Measurements from ENCODE around the gene AJAP1. TPM values are rescaled to one million over a fixed set of nuclear protein-coding genes. Genes with fewer than 3 reads are reported as not detected.

AJAP1 gene
- total and polyA plus RNA-seq, 2 of the 13 experiments (the other 11 are each of a cell fraction or from before 2014, with no cell fraction given) = not detected

DNA sequence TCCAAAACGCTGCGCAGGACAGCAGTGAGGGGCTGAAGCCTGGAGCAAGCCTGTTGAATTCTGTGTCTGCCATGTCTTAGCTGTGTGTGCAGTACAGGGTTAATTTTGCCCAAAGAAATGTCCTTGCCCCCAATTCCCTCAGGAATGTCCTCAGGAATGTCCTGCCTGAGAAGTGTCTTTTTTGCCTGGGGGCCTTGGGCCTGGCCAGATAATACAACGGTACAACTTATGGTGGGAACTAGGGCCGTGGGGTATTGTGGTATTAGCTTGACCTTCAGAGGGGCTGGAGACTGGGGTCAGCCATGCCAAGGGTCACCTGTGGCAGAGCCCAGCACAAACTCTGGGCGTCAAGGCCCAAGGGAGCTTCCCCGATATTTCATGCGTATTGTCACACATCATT, 107.7 kb downstream of the AJAP1 start:
- Histone ChIP-seq H3K27me3 (ENCODE audit: control insufficient read depth in 1 of 2, insufficient read depth in 2 of 2, low read length in 2 of 2) (0 out of 5 replicates have a peak, but pooled peaks cover 0 to 3% of the 10 kb centered on the region in 2 experiments), H3K9me3 (ENCODE audit: low read length) (peaks cover 14% of the 10 kb centered on the region; the same call in 1 of the 2 replicates), H4K20me1 (ENCODE audit: insufficient read depth, low read length) (no peaks in the 10 kb centered on the region), H3K27ac (ENCODE audit: extremely low read length, insufficient read depth, low read length) (no peak overlapping the region), H3K4me1 (ENCODE audit: insufficient read depth, low read length) (no peaks in the 10 kb centered on the region), H3K4me3 (replicated peaks in 1 of 3; ENCODE audit: insufficient read depth in 1 of 3, low read depth in 2 of 3, low read length in 3 of 3) (no peak overlapping the region), H3K79me2 (ENCODE audit: insufficient read depth, low read length) (no peaks in the 10 kb centered on the region), H3K9ac (ENCODE audit: insufficient read depth, low read depth, low read length) (no peak overlapping the region), H2AFZ (ENCODE audit: low read length) (no peak overlapping the region), H3K4me2 (ENCODE audit: low read depth, low read length) (no peak overlapping the region), H3K36me3 (replicated peaks in 1 of 2; ENCODE audit: control insufficient read depth in 1 of 2, insufficient read depth in 2 of 2, low read length in 2 of 2) (no peaks in the 10 kb centered on the region)
- TF ChIP-seq KMT2B (CRISPR knock-in tag; IDR thresholded peaks at IDR 0.05) (no peak), ZFP37 (CRISPR knock-in tag; IDR thresholded peaks at IDR 0.05; ENCODE audit: borderline replicate concordance) (no peak), FOXM1 (CRISPR knock-in tag; IDR thresholded peaks at IDR 0.05) (no peak), KLF11 (CRISPR knock-in tag; IDR thresholded peaks at IDR 0.05) (no peak), ZBTB21 (CRISPR knock-in tag; IDR thresholded peaks at IDR 0.05) (no peak)
- ATAC-seq (no peak), FAIRE-seq (no peak), DNase-seq (ENCODE audit: low spot score) (no peak)
- ChIA-PET POLR2A (no interaction called here), CTCF (ENCODE audit: low intra/inter-chr PET ratio, low total read pairs) (no interaction called here)
- in situ Hi-C loops (cut with HindIII; ENCODE audit: extremely low pct_ligation_motif_present, low pct_unique_long_range_greater_than_20kb) = no loop called here
- WGBS (ENCODE audit: low lambda C conversion rate) = 22% methylated on average over 4 of the region's 7 CpGs
- no TSS peak for BruUV-seq (replicated peaks)
- intact Hi-C loops (cut with micrococcal nuclease; ENCODE audit: unreplicated experiment) = no loop called here

DNA sequence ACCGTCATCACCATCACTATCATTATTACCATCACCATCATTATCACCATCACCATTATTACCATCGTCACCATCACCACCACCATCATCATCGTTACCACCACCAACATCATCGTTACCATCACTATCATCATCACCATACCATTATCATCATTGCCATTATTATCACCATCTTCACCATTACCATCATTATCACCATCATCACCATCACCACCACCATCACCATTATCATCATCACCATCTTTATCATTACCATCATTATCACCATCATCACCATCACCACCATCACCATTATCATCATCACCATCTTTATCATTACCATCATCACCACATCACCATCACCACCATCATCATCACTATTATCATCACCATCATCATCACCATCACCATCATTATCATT, 112.9 kb downstream of the AJAP1 start:
- DNase-seq (ENCODE audit: low spot score) (no peak), FAIRE-seq (no peak), ATAC-seq (no peak)
- CTCF ChIA-PET (ENCODE audit: low intra/inter-chr PET ratio, low total read pairs) = no interaction called here
- H3K4me2 ChIP-seq (ENCODE audit: low read depth, low read length) = no peak overlapping the region
- in situ Hi-C loops (cut with HindIII; ENCODE audit: extremely low pct_ligation_motif_present, low pct_unique_long_range_greater_than_20kb) = no loop called here
- H3K27ac ChIP-seq (ENCODE audit: extremely low read length, insufficient read depth, low read length) = no peak overlapping the region
- no peak overlapping the region for H3K9ac ChIP-seq (ENCODE audit: insufficient read depth, low read depth, low read length)
- H4K20me1 ChIP-seq (ENCODE audit: insufficient read depth, low read length) = no peaks in the 10 kb centered on the region
- peaks cover 16% of the 10 kb centered on the region; the same call in 1 of the 2 replicates for H3K9me3 ChIP-seq (ENCODE audit: low read length)
- POLR2A ChIA-PET = no interaction called here
- H3K4me1 ChIP-seq (ENCODE audit: insufficient read depth, low read length) = no peaks in the 10 kb centered on the region
- no peaks in the 10 kb centered on the region for H3K27me3 ChIP-seq (ENCODE audit: control insufficient read depth in 1 of 2, insufficient read depth in 2 of 2, low read length in 2 of 2)
- 27% methylated on average over 4 of the region's 4 CpGs for WGBS (ENCODE audit: low lambda C conversion rate)
- H3K4me3 ChIP-seq (replicated peaks in 1 of 3; ENCODE audit: insufficient read depth in 1 of 3, low read depth in 2 of 3, low read length in 3 of 3) = no peak overlapping the region
- no TSS peak for BruUV-seq (replicated peaks)
- no peaks in the 10 kb centered on the region for H3K79me2 ChIP-seq (ENCODE audit: insufficient read depth, low read length)
- intact Hi-C loops (cut with micrococcal nuclease; ENCODE audit: unreplicated experiment) = no loop called here
- H2AFZ ChIP-seq (ENCODE audit: low read length) = no peak overlapping the region
- H3K36me3 ChIP-seq (replicated peaks in 1 of 2; ENCODE audit: control insufficient read depth in 1 of 2, insufficient read depth in 2 of 2, low read length in 2 of 2) = no peaks in the 10 kb centered on the region
- TF ChIP-seq JARID2 (CRISPR knock-in tag; IDR thresholded peaks at IDR 0.05; ENCODE audit: insufficient replicate concordance) (no peak), ZSCAN20 (CRISPR knock-in tag; IDR thresholded peaks at IDR 0.05; ENCODE audit: borderline replicate concordance) (no peak), NPAS2 (CRISPR knock-in tag; IDR thresholded peaks at IDR 0.05; ENCODE audit: borderline replicate concordance) (no peak), NONO (IDR thresholded peaks at IDR 0.05) (0 out of 2 replicates have a peak, but pooled peaks have one; percentile 14), NONO (CRISPR knock-in tag; conservative IDR thresholded peaks at IDR 0.05) (no peak), CREB1 (IDR thresholded peaks at IDR 0.05) (peak; percentile 93), CREB1 (CRISPR knock-in tag; IDR thresholded peaks at IDR 0.05) (no peak), PHB2 (IDR thresholded peaks at IDR 0.05; ENCODE audit: partially characterized antibody) (peak; percentile 78), LCORL (IDR thresholded peaks at IDR 0.05) (peak; percentile 43; the same call in 1 of the 2 replicates), LCORL (CRISPR knock-in tag; IDR thresholded peaks at IDR 0.05) (no peak)
- TF ChIP-seq, protein P1, sequence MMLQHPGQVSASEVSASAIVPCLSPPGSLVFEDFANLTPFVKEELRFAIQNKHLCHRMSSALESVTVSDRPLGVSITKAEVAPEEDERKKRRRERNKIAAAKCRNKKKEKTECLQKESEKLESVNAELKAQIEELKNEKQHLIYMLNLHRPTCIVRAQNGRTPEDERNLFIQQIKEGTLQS (CRISPR knock-in tag; IDR thresholded peaks at IDR 0.05) = no peak
- TF ChIP-seq, protein P2, sequence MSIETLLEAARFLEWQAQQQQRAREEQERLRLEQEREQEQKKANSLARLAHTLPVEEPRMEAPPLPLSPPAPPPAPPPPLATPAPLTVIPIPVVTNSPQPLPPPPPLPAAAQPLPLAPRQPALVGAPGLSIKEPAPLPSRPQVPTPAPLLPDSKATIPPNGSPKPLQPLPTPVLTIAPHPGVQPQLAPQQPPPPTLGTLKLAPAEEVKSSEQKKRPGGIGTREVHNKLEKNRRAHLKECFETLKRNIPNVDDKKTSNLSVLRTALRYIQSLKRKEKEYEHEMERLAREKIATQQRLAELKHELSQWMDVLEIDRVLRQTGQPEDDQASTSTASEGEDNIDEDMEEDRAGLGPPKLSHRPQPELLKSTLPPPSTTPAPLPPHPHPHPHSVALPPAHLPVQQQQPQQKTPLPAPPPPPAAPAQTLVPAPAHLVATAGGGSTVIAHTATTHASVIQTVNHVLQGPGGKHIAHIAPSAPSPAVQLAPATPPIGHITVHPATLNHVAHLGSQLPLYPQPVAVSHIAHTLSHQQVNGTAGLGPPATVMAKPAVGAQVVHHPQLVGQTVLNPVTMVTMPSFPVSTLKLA (IDR thresholded peaks at IDR 0.05) = 0 out of 2 replicates have a peak, but pooled peaks have one; percentile 8
